HG02870 (cell line): Measurements from ENCODE around the gene SUSD3.
A peak's percentile ranks its signal among the peaks of the same experiment; 100 is the strongest.
"Not testable (repeated sequence)": the region's sequence is repeated elsewhere in the genome, so short reads cannot be mapped to it uniquely, and the experiment has no call there.

Experiments used
- ATAC-seq: cut with Tn5 transposase; IDR thresholded peaks from one replicate; pipeline ENCODE4 v1.9.1; 2021; ENCODE audit warnings: mild to moderate bottlenecking, moderate library complexity; ENCODE audit not compliant: unreplicated experiment

The SUSD3 gene

GRCh38 chr9:93091453-93092081 is 33.1 kb downstream of the SUSD3 start:
- ATAC-seq, result no peak

DNA sequence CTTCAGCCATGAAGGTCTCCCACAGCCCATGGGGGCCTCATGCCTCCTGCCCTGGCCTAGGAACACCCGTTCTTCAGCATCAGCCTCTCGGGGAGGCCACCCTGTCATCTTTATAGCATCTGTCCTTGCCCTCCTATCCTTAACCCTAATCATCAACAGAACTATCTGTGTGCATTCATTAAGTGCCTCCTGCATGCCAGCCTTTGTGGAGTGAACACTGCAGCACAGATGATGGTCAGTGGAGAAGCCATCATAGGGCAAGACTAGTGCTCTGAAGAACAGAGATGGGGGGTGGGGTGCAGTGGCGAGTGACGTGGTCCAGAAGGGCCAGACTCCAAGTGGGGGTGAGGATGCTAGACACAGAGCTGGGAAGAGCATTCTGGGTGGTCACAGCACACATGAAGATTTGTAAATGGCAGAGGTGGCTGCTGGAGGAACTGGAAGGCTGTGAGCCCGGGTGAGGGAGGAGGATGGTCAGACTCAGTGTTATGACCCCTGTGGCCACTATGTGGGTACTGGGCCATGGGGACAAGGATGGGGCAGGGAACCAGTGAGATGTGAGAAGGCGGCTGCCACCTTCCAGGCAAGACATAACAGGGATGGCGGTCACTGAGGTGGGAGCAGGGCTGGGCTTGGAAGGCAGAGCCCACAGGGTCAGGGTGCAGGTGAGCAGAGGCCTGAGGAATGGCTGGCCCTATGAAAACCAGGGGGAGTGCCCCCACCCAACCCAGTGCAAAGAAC is 33.9 kb downstream of the SUSD3 start:
- no peak for ATAC-seq

GRCh38 chr9:93093127-93093876 is 34.8 kb downstream of the SUSD3 start:
- ATAC-seq, result no peak

GRCh38 chr9:93093877-93094657 is 35.6 kb downstream of the SUSD3 start:
- no peak for ATAC-seq

- no peak for ATAC-seq
These were observed 36.2 kb downstream of the SUSD3 start for GRCh38 chr9:93094658-93095204.

DNA sequence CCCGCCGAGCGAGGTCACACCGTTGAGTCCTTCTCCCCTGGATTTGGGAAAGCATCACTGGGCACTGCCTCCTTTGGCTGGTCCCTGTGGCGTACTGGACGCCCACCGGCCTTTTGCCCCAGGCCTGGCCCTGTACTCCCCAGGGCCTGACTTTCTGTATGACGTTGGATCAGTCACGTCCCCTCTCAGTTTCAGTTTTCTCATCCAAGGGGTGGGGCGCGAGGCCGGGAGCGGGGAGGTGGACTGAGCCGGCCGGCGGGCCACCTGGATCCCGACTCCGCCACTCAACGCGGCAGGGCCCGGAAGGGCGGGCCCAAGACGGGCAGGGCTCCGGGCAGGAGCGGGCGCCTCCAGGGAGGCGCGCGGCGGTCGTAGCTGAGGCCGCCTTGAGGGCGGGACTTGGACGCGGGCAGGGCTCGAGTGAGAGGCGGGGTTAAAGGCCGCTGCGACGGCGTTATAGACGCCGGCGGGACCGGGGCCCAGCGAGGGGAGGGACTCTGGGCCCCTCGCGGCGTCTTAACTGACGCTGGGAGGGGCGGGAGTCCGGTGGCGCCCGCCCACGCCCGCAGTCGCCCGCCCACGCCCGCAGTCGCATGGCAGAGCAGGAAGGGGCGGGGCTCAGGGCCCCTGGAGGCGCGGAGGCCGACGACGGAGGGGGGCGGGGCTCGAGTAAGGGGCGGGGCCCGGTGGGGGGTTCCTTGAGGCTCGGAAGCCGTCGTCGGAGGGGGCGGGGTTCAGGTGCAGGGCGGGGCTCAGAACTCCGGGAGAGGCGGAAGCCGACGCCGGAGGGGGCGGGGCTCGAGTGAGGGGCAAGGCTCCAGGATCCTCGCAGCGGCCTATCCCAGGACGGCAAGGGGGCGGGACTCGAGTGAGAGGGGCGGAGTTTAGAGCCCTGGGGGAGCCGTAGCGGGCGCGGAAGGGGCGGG is 37.0 kb downstream of the SUSD3 start:
- peak; percentile 58 for ATAC-seq

DNA sequence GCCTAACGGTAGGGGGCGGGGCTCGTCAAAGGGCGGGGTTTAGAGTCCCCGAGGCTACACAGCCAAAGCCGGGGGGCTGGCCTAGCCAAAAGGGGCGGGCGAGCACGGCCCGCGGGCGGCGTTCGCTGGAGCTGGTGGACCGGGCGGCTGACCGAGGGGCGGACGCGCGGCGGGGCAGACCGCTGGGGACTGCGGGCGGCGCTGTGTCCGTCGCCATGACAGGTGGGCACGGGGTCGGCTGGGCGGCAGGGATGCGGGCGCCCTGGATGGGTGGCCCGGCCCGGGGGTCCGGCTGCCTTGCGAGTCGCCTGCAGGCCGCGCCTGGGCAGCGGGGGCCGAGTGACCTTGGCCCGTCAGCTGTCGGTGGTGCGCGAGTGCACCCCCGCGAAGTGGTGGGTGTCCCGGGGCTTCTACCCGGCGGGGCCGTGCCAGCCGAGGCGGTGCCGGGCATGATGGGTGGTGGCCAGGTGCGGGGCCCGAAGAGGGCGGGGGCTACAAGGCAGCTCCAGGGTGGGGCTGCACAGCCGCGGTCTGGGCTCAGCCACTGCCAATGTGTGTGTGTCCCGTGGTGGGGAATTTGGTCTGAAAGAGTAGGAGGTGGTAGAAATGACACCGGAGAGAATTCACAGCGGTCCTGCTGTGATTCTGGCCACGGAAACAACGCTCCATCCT is 37.8 kb downstream of the SUSD3 start, which contains the start of gene CARD19:
Gene CARD19 (plus strand): TSS at position 87 of the 672 bp plus-strand sequence. CDS start 129 bp downstream, at position 216.
- peak; percentile 14 for ATAC-seq

- no peak for ATAC-seq
These were observed 38.4 kb downstream of the SUSD3 start for GRCh38 chr9:93096811-93097382.

- ATAC-seq, result no peak
These were observed 39.2 kb downstream of the SUSD3 start for GRCh38 chr9:93097511-93098201.

GRCh38 chr9:93098236-93098946 is 39.9 kb downstream of the SUSD3 start:
- ATAC-seq, result no peak

GRCh38 chr9:93099551-93100275 is 41.2 kb downstream of the SUSD3 start:
- ATAC-seq, result no peak

GRCh38 chr9:93100276-93100636 is 41.8 kb downstream of the SUSD3 start:
- no peak for ATAC-seq

GRCh38 chr9:93101086-93101485 is 42.6 kb downstream of the SUSD3 start:
- not testable (repeated sequence) for ATAC-seq

DNA sequence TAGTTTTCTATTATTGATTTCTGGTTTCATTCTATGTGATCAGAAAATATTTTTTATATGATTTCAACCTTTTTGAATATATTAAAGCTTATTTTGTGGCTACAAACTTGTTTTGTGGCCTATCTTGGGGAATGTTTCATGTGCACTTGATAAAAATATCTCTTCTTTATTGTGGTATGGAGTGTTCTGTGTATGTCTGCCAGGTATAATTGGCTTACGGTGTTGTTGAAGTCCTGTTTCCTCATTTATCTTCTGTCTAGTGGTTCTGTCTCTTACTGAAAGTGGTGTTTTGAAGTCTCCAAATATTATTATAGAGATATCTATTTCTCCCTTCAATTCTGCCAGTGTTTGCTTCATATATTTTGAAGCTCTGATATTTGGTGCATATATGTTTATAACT is 47.1 kb downstream of the SUSD3 start:
- ATAC-seq, result no peak

GRCh38 chr9:93107151-93107824 is 48.8 kb downstream of the SUSD3 start:
- no peak for ATAC-seq

GRCh38 chr9:93107825-93108161 is 49.3 kb downstream of the SUSD3 start:
- no peak for ATAC-seq
